HG03439 (cell line): Measurements from ENCODE around the gene IL5.

Source experiments
- ATAC-seq: cut with Tn5 transposase; IDR thresholded peaks from one replicate; pipeline ENCODE4 v1.9.1; 2021; ENCODE audit warnings: mild to moderate bottlenecking, moderate library complexity; ENCODE audit not compliant: unreplicated experiment

IL5 gene

DNA sequence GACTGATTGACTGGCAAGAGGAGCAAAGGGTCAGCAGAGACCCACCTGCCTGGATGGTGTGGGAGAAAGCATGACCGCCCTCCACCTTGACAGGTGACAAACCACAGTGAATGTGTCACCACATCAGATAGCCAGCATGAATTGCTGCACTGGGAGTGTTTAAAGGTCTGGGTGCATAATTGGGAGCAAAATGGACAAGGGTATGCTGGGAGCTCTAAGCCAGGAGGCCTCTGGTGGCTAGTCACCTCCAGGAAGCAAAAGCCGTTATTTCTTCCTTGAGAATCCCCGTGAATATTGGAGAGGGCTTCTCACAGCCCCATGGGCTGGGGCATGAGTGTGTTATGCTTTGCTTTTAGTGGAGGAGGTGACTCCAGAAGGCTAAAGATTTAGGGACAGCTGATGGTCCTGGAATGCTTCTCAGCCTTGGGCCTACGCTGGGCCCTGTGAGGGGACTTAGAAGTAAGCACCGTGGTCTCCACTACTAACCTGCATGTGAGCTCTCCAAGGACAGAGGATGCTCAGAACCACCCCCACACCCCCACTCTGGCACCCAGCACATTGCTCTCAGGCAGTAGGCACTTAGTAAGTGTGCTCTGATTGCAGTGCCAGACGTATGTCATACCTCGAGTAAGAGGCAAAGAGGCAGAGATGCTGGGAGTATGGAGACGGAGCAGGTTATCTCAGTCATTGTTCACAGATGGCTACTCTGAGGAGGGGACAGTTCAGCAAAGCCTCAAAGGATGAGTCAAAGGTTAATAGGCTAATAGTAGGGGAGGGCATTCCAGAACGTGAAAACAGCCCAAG lies 43.7 kb downstream of the IL5 start:
- ATAC-seq, result no peak

DNA sequence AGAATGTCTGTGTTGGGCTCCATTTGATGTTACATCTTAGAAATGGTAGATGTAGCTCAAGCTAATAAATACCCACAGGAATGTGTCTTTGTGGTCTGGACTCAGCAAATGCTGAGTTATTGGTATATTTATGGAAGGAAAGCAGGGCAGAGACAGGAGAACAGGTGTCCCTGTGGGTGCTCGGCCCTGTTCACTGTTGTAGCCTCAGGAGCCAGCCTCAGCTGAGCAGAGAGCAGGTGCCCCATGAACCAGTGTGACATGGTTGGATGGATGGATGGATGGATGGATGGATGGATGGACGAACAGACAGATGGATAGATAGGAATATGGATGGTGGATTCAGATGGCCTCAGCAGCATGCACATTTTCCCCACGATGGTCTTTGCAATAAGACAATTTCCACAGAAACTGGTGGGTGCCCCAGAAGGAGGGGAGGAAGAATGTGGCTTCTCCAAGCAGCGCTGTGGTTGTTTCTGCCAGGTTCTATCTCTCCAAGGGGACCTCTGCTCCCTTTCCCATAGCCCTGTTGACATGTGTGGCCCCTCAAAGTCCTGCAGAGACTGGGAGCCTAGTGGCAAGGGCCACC lies 44.5 kb downstream of the IL5 start:
- no peak for ATAC-seq

DNA sequence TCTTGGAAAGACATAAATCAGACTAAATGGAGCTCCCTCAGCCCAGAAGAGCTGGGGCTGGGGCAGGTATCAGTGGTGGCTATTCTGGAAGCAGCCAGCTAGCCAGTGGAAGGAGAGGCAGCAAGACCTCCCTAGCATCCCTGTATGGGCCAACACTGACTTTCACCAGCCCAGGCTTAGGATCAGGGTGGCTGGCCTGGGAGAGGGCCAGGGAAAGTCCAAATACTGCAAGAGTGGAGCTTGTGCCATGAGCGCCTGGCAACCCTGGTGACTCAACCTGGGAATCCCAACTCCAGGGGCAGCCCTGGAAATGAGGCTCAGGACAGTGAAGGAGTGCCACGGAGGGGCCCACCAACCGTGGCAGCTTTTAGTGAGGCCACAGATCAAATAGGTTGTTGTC lies 45.2 kb downstream of the IL5 start:
- no peak for ATAC-seq

DNA sequence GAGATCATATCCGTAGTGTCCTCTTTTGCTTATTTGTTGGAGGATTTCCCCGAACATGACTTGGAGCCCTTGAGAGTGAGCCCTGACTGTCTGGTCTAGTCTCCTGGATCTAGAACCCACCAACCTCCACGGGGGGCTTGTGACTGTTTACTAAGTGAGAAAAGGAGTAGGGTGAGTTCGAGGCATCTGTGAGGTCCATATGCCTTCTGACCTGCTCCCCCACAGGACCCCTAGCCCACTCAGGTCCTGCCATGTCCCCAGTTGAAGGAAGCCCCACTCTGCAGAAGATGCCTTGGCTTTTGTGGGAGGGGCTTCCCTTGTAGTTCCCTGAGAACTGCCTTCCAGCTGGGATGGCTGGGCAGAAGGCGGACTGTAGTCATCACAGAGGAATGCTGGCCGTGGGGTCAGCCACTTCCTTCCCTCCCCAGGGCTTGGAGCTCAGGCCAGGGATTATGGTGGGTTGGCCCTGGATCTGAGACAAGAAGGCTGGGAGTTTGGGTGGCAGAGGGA lies 45.8 kb downstream of the IL5 start:
- ATAC-seq, result no peak

DNA sequence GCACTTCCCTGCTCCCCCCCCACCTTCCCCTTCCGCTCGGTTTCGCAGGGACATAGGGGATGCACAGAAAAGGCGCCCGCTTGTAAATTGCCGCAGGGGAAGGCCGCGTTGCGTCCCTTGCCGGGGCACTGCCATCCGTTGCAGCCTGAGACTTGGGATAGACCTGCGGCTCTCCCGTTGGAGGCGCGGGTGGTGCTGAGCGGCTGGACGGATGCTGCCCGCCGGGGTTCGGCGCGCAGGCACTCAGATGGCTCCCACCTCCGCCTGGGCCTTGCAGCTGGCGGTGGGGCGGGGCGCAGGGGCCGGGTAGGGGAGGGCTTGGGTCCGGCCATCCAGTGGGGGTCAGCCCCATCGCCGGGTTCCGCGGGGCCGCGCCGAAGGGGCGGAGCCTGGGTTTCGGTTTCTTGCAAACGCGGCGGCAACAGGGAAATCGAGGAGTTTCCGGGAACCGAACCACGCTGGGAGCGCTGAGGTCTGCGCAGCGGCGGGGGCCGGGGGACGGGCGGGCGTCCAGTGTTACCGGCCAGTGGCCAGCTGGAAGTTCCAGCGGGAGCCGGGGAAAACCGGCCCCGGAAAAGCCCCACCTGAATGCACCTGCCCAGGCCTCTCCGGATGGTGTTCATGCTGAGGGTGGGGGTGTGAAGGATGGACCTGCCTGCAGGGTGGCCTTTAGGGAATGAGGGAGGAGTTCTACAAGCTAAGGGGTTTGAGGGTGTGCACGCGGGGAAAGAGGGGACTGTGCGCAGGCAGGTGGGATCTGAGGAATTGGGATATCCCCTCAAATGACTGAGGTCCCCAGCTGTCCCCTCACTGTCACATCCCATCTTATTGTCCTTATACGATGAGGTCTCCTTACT lies 46.5 kb downstream of the IL5 start:
- ATAC-seq, result peak; percentile 42

DNA sequence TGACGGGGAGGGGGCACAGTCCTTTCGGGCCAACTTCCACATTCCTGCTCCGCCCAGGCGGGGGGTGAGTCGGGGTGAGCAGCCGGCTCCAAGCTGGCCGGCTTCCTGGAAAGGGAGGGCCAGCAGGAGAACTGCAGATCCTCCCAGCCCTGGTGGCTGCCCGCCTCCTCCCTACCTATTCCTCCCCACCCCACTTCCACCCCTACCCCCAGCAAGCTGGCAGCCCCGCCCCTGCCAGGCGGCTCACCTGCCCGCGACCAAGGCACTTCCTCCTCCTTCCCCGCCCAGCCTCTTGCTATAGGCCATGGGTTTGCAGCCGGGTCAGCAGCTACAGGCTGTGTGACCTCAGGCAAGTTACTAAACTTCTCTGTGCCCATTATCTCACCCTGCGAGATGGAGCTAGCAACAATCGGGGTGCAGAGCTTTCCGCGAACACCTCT lies 47.1 kb downstream of the IL5 start:
- ATAC-seq, result peak; percentile 37

GRCh38 chr5:132495667-132496190 lies 47.6 kb downstream of the IL5 start:
- peak; percentile 32 for ATAC-seq

GRCh38 chr5:132493821-132494220 lies 49.5 kb downstream of the IL5 start:
- no peak for ATAC-seq

- ATAC-seq, result no peak
These were observed 50.1 kb downstream of the IL5 start for GRCh38 chr5:132493241-132493640.

DNA sequence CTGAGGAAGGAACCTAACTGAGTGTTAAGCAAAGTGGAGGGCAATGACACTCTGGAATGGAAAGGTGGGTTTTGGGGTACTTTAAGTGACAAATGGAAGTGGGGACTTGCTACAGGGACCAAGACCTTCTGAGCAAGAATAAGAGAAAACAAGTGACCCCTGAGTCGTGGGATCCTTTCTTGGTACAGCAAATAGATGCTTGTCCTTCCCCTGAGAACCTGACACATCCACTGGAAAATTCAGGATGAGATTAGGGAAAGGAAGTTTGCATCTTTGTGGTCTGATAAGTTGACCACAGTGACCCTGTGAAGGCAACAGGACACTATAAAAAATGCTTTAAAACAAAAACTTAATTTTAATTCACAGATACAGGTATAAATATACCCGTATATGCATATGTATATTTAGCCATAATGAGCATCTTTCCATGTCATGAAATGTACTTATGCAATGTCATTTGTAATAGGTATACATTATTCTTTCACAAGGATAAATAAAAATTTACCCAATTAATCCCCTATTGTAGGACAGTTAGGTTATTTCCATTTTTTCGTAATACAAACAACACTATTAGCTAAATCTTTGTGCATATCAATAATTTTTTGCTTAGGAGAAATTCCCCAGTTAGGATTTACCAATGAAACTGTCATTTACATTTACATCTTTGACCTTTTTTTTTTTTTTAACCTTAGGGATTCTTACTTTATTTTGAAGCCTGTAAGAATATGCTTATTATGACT lies 50.8 kb downstream of the IL5 start:
- ATAC-seq, result no peak
